Renal pelvis (tissue), 4 donors: ENCODE measurements around the gene ALDH2. TPM values are rescaled to one million over a fixed set of nuclear protein-coding genes. Genes with fewer than 3 reads are reported as not detected.
A peak's percentile ranks its signal among the peaks of the same experiment; 100 is the strongest.
"Not testable (repeated sequence)": the region's sequence is repeated elsewhere in the genome, so short reads cannot be mapped to it uniquely, and the experiment has no call there.

ENCODE experiments used
- DNase-seq: peaks from one replicate; pipeline ENCODE4 v3.0.0-alpha.2; 2013
- polyA plus RNA-seq, 3 donors: library from polyadenylated mRNA; unstranded; fragments of 120-200 nt; gene quantifications; one replicate each; pipeline ENCODE4 v1.2.1, GENCODE V29; 2013; ENCODE audit not compliant: insufficient read length in 3 of 3

ALDH2 gene
- polyA plus RNA-seq, 3 donors, result 93.8 to 117 (median 109) TPM

DNA sequence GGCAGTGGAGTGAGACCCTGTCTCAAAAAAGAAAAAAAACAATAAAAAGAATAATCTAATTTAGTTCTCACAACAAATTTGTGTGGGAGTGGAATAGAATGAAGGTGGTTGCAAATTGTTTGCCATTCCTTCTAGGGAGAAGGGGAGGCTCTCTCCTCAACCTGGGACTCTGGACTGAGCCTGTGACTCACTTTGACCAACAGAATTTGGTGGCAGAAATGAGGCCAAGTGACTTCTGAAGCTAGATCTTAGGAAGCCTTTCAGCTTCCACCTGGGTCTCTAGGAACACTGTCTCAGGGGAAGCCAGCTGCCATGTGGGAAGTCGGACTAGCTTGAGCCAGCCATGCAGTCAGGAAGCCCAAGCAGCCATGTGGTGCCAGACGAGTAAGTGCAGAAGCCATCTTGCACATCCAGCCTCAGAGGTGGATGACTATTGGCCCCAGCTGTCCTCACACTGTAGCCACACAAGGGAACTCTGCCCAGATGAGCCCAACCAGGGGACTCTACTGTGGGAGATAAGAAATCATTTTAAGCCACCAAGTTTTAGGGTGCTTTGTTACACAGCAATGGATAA is 14.4 kb downstream of the ALDH2 start:
- DNase-seq, result no peak

DNA sequence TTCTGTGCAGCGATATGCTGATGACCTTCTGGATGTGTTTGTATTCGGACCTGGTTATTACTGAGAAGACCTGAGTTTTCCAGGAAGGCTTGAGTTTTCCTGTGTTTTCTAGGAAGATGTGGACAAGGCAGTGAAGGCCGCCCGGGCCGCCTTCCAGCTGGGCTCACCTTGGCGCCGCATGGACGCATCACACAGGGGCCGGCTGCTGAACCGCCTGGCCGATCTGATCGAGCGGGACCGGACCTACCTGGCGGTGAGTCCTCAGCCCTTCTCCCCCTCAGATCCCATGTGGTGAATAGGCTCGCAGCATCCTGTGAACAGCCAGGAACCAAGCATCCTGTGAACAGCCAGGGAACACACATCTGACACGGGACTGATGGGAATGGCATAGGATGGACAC is 16.3 kb downstream of the ALDH2 start:
- no peak for DNase-seq

DNA sequence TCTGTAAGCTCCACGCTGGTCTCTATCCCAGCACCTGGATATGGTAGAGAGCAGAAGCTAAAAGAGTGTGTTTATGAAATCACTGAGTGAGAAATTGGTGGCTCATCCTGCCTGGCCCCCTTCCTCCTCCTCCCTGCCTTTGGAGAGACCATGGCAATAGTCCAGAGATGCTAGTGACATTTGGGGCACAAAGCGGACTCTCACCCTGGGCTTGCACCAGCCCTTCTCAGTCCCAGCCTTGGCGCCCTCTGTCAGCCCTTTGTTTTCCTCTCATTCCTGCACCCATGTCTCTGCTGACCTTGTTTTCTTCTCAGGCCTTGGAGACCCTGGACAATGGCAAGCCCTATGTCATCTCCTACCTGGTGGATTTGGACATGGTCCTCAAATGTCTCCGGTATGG is 18.2 kb downstream of the ALDH2 start:
- DNase-seq, result no peak

DNA sequence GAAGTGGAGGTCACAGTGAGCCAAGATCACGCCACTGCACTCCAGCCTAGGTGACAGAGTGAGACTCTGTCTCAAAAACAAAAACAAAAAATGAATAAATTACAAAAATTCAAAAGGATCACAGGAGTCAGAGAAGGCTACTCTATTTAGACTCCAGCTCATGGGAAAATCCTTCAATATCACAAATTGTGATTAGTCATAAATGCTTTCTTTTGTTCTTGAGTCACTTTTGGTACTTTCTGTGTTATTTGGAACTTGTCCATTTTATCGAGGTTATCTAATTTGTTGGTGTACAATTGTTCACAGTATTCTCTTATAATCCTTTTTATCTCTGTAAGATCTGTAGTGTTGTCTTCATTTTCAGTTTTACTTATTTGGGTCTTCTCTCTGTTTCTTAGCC is 18.9 kb downstream of the ALDH2 start:
- DNase-seq, result no peak

DNA sequence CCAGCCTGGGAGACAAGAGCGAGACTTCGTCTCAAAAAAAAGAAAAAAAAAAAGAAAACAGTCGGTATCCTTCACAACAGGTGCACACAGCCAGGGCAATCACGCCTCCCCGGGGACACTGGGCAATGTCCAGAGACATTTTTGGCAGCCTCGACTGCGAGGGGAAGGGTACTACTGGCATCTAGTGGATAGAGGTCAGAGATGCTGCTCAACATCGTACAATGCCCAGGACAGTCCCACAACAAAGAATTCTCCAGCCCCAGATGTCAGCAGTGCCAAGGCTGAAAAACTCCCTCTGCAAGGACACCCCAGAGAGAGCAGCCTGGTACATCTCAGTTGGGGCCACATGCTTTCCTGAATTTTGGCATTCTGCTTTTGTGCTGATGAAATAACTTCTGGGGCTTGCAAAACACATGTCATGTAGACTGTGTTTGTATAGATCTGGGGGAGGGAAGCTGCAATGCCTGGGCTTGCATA is 21.5 kb downstream of the ALDH2 start:
- no peak for DNase-seq

DNA sequence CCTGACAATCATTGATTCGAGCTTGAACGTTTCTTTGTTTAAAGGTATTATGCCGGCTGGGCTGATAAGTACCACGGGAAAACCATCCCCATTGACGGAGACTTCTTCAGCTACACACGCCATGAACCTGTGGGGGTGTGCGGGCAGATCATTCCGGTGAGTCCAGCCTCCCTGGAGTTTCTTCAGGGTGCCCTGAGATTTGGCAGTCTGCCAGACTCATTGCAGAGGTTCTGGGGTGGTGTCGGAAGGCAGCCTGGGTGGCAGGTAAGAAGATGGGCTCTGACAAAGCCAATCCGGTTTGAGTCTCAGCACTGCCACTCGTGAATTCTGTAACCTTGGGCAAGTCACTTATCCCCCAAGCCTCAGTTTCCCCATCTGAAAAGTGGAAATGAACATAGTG is 23.0 kb downstream of the ALDH2 start:
- no peak for DNase-seq

DNA sequence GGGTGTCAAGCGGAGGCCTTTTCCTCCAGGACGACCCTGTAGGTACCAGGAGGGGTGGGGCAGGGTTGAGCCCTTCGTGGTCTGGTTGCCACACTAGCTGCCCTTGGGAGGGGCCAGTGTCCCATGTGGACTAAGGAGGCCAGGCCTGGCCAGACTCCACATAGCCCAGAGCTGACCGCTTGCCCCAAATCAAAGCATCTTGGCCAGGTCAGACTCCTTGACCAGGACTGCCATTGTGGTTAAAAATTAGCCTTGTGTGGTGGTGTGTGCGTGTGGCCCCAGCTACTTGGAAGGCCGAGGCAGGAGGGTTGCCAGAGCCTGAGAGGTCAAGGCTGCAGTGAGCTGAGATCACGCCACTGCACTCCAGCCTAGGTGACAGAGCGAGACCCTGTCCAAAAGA is 24.8 kb downstream of the ALDH2 start:
- DNase-seq, result no peak

DNA sequence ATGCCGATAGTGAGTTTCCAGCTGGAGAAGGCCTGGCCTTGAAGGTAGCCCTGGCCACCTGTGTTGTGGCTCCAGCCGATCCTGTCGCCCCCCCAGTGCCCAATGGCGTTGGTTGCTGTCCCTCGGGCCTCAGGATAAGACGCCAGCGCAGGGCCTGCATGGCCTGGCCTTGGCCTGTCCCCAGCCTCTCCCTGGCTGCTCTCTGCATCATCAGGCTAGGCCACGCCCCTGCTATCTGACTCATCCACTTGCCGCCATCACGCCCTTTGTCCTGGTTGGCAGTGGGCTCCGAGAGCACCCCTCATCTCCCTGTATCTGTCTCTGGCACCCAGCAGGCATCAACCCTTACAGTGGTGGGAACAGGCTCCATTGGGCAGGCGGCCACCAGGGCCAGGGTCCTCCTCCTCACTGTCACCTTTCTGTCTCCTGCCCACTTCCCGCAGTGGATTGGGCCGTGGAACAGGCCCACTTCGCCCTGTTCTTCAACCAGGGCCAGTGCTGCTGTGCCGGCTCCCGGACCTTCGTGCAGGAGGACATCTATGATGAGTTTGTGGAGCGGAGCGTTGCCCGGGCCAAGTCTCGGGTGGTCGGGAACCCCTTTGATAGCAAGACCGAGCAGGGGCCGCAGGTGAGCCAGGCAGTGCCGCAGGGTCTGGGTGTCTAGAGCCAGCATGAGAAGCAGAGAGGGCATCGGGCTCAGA is 25.6 kb downstream of the ALDH2 start:
- no peak for DNase-seq

DNA sequence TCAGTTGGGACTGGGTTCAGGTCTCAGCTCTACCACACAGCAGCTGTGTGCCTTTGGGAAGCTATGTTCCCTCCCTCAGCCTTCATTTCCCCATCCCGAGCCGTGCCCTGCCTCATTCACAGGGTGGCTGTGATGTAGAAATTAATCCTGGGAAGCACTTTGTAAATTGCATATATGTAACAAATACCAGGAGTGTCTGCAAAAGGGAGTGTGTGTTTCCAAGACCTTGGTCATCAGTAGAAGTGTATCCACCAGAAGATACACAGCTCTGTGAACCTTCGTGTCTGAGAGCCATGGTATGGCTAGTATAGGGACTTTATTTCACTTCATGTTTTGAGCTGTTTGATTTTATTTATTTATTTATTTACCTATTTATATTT is 26.1 kb downstream of the ALDH2 start:
- no peak for DNase-seq

DNA sequence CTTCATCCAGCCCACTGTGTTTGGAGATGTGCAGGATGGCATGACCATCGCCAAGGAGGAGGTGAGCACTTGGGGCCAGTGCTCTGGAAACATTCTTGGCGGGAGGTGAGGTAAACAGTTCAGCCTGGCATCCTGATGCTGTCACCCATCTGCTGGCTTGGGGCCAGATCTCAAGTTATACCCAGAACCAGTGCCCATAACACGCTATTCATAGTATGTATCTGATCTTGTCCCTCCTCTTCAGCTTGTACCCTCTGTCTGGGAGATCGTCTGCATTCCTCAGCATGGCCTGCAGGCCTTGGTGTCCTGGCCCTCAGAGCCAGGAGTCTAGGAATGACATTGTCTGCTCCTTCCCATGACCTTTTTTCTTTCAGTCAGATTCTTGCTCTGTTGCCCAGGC is 31.4 kb downstream of the ALDH2 start:
- no peak for DNase-seq

DNA sequence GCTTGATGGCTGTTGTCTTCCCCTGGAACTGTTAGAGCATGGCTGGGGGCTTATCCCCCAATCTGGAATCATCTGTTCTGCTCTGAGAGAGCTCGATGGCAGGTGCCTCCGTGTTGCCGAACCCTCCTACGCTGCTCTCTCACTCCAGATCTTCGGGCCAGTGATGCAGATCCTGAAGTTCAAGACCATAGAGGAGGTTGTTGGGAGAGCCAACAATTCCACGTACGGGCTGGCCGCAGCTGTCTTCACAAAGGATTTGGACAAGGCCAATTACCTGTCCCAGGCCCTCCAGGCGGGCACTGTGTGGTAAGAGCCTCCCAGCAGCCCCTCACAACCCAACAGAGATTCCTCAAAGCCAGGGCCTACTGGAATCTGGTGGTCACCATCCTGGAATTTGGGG is 33.0 kb downstream of the ALDH2 start:
- no peak for DNase-seq

DNA sequence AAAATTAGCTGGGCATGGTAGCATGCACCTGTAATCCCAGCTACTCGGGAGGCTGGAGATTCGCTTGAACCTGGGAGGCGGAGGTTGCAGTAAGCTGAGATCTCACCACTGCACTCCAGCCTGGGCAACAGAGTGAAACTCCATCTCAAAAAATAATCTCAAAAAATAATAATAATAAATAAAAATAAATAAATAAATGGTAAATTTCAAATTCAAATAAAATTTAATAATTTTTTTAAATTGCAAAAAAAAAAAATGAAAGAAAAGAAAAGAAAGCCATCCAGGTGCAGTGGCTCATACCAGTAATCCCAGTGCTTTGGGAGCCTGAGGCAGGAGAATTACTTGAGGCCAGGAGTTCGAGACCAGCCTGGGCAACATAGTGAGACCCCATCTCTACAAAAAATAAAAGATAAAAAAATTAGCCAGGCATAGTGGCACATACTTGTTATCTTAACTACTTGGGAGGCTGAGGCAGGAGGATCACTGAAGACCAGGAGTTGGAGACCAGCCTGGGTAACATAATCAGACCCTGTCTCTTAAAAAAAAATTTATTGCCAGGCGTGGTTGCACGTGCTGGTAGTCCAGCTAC is 36.4 kb downstream of the ALDH2 start:
- DNase-seq, result no peak

DNA sequence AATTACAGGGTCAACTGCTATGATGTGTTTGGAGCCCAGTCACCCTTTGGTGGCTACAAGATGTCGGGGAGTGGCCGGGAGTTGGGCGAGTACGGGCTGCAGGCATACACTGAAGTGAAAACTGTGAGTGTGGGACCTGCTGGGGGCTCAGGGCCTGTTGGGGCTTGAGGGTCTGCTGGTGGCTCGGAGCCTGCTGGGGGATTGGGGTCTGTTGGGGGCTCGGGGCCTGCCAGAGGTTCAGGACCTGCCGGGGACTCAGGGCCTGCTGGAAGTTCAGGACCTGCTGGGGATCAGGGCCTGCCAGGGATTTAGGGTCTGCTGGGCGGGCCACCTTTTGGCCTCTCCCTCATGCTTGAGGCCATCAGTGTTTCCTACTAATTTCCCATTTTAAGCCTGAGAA is 37.1 kb downstream of the ALDH2 start:
- DNase-seq, result no peak

DNA sequence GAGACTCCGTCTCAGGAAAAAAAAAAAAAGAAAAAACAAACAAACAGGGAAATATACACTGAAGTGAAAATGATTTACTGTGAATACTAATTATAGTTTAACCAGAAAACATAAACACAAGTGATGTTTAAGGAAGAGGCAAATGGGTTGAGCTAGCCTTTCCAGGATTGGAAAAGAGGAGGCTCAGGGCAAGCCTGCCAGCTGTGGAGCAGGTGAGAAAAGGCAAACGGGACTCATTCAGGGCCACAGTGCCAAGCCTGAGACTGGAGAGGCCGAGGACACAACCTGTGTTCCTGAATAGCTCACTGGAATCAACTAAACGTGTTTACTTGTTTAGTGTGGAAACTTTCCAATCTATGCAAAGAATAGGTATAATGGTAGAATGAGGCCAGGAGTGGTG is 39.6 kb downstream of the ALDH2 start:
- DNase-seq, result no peak

DNA sequence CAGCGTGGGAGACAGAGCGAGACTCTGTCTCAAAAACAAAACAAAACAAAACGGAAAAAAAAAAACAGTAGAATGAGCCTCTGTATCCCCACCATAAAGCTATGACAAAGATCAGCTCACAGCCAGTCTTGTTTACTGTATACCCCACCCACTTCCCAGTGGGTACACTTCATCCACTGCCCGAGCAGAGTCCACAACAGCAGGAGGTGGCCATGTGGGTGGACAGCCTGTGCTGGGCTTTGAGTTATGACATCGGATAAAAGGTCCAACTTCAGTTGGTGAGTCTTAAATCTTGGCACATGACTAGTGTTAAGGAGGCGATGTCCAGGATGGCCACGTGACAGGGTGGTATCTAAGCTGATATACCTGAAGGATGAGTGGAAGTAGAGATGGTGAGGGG is 40.5 kb downstream of the ALDH2 start:
- no peak for DNase-seq

DNA sequence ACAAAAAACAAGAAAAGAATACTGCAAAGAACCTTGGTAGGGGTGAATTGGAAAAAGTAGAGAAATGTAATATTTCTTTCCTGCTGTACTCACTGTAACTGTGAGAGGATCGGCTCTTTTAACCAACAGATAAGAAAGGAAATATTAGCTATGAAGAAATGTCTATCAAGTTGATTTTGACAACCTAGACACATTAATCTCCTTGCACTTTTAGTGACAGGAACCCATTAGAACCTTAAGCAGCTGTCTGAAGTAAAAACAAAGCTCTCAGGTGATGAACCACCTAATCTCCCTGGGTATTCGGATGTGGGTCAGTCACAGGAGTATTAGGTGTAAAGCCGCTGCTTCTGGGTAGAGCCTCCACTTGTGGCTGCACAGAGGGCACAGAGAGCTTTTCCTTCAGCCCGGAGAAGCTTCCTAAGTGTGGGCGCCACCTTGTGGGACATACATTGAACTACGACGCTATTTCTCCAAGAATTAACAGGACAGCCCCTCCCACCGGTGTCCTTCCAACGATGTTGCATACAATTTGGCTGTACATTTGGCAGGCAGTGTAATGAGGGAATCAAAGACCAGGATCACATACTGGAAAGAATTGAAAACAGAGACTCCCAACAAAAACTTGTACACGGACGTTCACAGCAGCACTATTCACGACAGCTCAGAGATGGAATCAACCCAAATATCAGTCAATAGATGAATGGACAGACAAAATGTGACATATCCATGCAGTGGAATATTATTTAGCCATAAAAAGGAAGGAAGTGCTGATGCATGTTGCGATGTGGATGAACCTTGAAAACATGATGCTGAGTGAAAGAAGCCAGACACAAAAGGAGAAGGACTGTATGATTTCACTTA is 46.4 kb downstream of the ALDH2 start:
- peak; percentile 82 for DNase-seq

DNA sequence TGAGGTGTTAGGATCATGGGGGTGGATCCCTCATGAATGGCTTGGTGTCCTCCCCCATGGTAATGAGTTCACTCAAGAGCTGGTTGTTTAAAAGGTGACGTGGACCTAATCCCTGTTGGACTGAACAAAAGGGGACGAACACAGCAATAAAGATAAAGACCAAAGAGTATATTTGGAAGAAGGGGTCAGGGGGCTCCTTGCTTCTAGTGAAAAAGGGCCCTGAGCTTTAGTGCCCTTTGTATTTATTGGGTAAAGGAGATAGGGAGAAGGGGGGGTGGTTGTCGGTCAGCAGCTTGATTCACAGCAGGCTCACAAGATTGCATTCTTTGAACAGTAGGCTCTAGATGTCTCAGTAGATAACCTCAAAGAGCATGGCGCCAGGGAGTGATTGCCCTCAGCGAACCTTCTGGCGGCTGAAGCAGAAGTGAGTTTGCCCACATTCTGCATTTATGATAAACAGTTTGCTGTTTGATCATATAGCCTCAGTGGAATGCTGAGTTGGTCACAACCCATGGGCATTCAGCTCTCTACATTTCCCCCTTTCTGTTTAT is 49.4 kb downstream of the ALDH2 start:
- no peak for DNase-seq

DNA sequence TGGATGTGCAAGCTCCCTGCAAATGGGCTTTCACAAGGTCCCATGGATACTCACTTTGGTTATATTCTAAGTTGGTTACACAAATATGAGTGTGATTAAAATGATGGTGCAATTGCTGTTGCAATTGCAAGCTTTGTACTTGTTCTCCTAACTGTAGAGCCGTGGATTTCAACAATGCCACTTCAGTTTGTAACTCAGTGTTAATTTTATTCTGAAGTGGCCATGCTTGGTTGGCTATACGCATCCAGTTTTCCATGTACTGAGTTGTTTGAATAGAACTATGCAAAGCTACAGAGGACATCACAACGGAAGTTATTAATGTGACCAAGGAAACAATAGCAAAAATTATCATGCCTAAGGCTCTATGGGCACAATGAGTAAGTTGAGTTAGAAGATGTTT is 50.2 kb downstream of the ALDH2 start:
- not testable (repeated sequence) for DNase-seq

DNA sequence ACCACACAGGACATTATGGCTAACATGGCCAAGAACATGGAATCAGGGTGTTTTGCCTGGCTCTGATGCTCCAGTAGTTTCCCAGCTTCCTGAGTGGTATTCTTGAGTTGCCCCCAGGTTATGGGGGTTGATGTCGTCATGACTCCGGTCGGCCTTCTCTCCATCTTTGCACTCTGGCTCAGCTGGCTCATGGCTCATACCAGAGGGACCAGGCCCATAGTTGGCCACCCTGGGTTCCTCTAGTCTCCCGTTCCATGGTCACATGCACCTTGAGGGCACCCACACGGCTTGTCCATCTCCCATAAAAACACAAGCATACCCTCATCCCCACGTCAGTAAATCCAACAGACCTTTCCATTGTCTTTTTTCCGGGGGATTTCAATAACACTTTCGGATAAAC is 51.6 kb downstream of the ALDH2 start:
- no peak for DNase-seq

DNA sequence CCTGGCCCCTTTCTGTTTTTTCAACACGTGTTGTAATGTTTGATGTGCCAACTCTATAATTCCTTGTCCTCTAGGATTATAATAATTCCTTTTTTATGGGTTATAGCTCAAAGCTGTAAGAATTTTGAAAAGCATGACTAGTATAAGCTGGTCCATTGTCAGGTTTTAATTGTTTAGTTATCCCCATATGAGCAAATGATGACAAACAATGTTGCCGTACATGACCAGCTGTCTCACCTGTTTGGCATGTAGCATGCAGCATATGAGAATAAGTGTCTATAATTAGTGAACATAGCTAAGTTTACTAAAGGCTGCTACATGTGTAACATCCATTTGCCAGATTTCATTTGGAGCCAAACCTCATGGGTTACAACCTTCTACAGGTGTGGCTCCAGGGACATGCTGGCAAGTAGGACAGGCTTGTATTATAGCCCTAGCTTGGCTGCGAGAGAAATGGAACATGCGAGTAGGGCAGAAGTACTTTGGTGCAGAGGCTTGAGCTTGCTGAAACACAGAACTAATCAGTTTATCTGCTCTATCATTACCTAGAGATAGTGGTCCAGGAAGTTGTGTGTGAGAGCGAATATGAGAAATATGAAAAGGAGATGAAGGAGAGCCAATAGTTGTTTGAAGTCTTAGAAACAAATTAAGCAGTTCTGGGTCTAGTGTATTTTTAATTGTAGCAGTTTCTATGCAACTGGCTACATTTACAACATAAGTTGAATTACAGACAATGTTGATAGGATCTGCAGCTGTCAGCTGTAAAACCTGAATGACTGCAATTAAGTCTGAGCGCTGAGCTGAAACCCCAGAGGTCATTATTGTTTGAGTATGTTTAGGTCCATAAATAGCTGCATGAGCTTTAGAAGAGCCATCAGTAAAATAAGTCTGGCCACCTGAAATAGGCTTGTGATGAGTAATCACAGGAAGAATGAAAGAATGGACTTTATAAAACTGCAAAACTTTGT is 52.7 kb downstream of the ALDH2 start:
- peak; percentile 50 for DNase-seq

DNA sequence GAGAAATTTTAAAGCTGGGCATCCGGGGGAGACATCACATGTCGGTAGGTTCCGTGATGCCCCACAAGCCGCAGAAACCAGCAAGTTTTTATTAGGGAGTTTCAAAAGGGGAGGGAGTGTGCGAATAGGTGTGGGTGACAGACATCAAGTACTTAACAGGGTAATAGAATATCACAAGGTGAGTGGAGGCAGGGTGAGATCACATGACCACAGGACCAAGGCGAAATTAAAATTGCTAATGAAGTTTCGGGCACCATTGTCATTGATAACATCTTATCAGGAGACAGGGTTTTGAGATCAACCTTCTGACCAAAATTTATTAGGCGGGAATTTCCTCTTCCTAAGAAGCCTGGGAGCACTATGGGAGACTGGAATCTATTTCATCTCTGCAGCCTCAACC is 54.1 kb downstream of the ALDH2 start:
- DNase-seq, result not testable (repeated sequence)
